HT1080 (cell line): ENCODE results near the gene GSTM1. TPM values are rescaled to one million over a fixed set of nuclear protein-coding genes. Genes with fewer than 3 reads are reported as not detected.
"Not testable (repeated sequence)": the region's sequence is repeated elsewhere in the genome, so short reads cannot be mapped to it uniquely, and the experiment has no call there.

Experiments used
- DNase-seq: peaks from one replicate; pipeline ENCODE4 v3.0.0-alpha.2; 2015; ENCODE audit warnings: low read depth
- total RNA-seq: library from RNA; depleted of rRNA; stranded (reverse); fragments of >200 nt; shearing (Covaris generic); gene quantifications from 2 replicates; pipeline ENCODE4 v1.2.3, GENCODE V29; 2014

Gene GSTM1
- total RNA-seq, 1 experiment from 2014 or later = 17.0 TPM

GRCh38 chr1:109659997-109660690 is 27.5 kb upstream of the GSTM1 start:
- DNase-seq = no peak

- DNase-seq = not testable (repeated sequence)
Observed at GRCh38 chr1:109660691-109661026, 27.0 kb upstream of the GSTM1 start.

- DNase-seq = no peak
Observed at GRCh38 chr1:109661391-109661790, 26.2 kb upstream of the GSTM1 start.

GRCh38 chr1:109664671-109665070 is 22.9 kb upstream of the GSTM1 start:
- DNase-seq = no peak

GRCh38 chr1:109667452-109668122 is 20.0 kb upstream of the GSTM1 start, which contains the start of gene GSTM2:
Gene GSTM2, plus strand, starts transcription at chr1:109668057. Its CDS starts 59 bp downstream, at chr1:109668116.
- DNase-seq = peak; percentile 71

GRCh38 chr1:109668123-109668775 is 19.4 kb upstream of the GSTM1 start:
- peak; percentile 0 for DNase-seq

GRCh38 chr1:109669246-109669948 is 18.2 kb upstream of the GSTM1 start:
- peak; percentile 19 for DNase-seq

- not testable (repeated sequence) for DNase-seq
Observed at GRCh38 chr1:109669949-109670302, 17.7 kb upstream of the GSTM1 start.

GRCh38 chr1:109671067-109671466 is 16.6 kb upstream of the GSTM1 start:
- no peak for DNase-seq

GRCh38 chr1:109673861-109674260 is 13.8 kb upstream of the GSTM1 start:
- DNase-seq = not testable (repeated sequence)

- DNase-seq = not testable (repeated sequence)
Observed at GRCh38 chr1:109676683-109677381, 10.8 kb upstream of the GSTM1 start.

GRCh38 chr1:109677459-109677858 is 10.2 kb upstream of the GSTM1 start:
- no peak for DNase-seq

GRCh38 chr1:109678637-109679036 is 9.0 kb upstream of the GSTM1 start:
- not testable (repeated sequence) for DNase-seq

- DNase-seq = not testable (repeated sequence)
Observed at GRCh38 chr1:109684777-109685176, 2.8 kb upstream of the GSTM1 start.

- DNase-seq = not testable (repeated sequence)
Observed at GRCh38 chr1:109685399-109685798, 2.2 kb upstream of the GSTM1 start.

GRCh38 chr1:109685890-109686289 is 1.7 kb upstream of the GSTM1 start:
- not testable (repeated sequence) for DNase-seq

GRCh38 chr1:109687109-109687508 is 508 bp upstream of the GSTM1 start:
- not testable (repeated sequence) for DNase-seq

- no peak for DNase-seq
Observed at GRCh38 chr1:109689844-109690405, 2.3 kb downstream of the GSTM1 start.

GRCh38 chr1:109691759-109692158 is 4.1 kb downstream of the GSTM1 start:
- DNase-seq = no peak

GRCh38 chr1:109694400-109694799 is 6.8 kb downstream of the GSTM1 start:
- not testable (repeated sequence) for DNase-seq

- not testable (repeated sequence) for DNase-seq
Observed at GRCh38 chr1:109695138-109695537, 7.5 kb downstream of the GSTM1 start.
